SK-N-SH (cell line): ENCODE data around the gene CHSY3. TPM values are rescaled to one million over a fixed set of nuclear protein-coding genes. Genes with fewer than 3 reads are reported as not detected.
A peak's percentile ranks its signal among the peaks of the same experiment; 100 is the strongest.

Experiments used
- CTCF ChIA-PET: fragments of 300-600, 350-600 bp; formaldehyde crosslinking; extraction: SDS; loops from one replicate; lab custom pipeline; 2021; lab: Yijun Ruan, JAX
- POLR2A ChIA-PET: fragments of 350-600 bp; sonication (Branson Sonifier 250); formaldehyde crosslinking; extraction: SDS; loops from one replicate; lab custom pipeline; 2020; ENCODE audit warnings: antibody characterized with exemption, inconsistent platforms; lab: Yijun Ruan, JAX
- DNase-seq: peaks from one replicate; pipeline ENCODE4 v3.0.0; 2012
- H2AFZ ChIP-seq: fragments of 200-600 bp; sonication (generic); 2 replicates; pipeline ENCODE4 v1.8.1; 2016; ENCODE audit warnings: antibody characterized with exemption, mild to moderate bottlenecking, low read depth
- H3F3A ChIP-seq: fragments of 200-600 bp; sonication (generic); replicated peaks from 2 replicates; pipeline ENCODE3; 2016; ENCODE audit warnings: antibody characterized with exemption, mild to moderate bottlenecking; ENCODE audit not compliant: insufficient read depth
- H3K27ac ChIP-seq, 2 experiments: fragments of 200-500 bp in 1 of 2; fragments of 200-600 bp in 1 of 2; sonication (Bioruptor generic) in 1 of 2; sonication (generic), shearing (Covaris generic) in 1 of 2; 2 replicates each; pipeline versions ENCODE4 v1.5.1 to v1.6.1; 2014 to 2016; ENCODE audit warnings: low read depth in 2 of 2, inconsistent platforms in 1 of 2, low read length in 1 of 2, mild to moderate bottlenecking in 1 of 2, mixed read lengths in 1 of 2
- H3K27me3 ChIP-seq: fragments of 200-600 bp; sonication (generic), shearing (Covaris generic); 2 replicates; pipeline ENCODE4 v1.6.1; 2016; ENCODE audit warnings: mixed run types; ENCODE audit not compliant: insufficient read depth
- H3K36me3 ChIP-seq, 2 experiments: fragments of 200-500 bp in 1 of 2; fragments of 200-600 bp in 1 of 2; sonication (Bioruptor generic) in 1 of 2; sonication (generic) in 1 of 2; replicated peaks in 1 of 2; 2 replicates each; pipeline versions ENCODE3 to v1.5.1; 2014 to 2016; ENCODE audit warnings: low read length in 1 of 2, mild to moderate bottlenecking in 1 of 2; ENCODE audit not compliant: insufficient read depth in 2 of 2, control insufficient read depth in 1 of 2
- H3K4me1 ChIP-seq, 2 experiments: fragments of 200-500 bp in 1 of 2; fragments of 200-600 bp in 1 of 2; sonication (Bioruptor generic) in 1 of 2; sonication (generic), shearing (Covaris generic) in 1 of 2; 2 replicates each; pipeline versions ENCODE4 v1.5.1 to v1.6.1; 2014 to 2016; ENCODE audit warnings: low read depth in 1 of 2, low read length in 1 of 2, mixed run types in 1 of 2; ENCODE audit not compliant: insufficient read depth in 2 of 2, control insufficient read depth in 1 of 2
- H3K4me2 ChIP-seq: fragments of 200-600 bp; sonication (generic), shearing (Covaris generic); 2 replicates; pipeline ENCODE4 v1.6.1; 2017; ENCODE audit warnings: mixed run types
- H3K4me3 ChIP-seq, 2 experiments: fragments of 200-500 bp in 1 of 2; fragments of 200-600 bp in 1 of 2; sonication (Bioruptor generic) in 1 of 2; sonication (generic), shearing (Covaris generic) in 1 of 2; 2 replicates each; pipeline versions ENCODE4 v1.5.1 to v1.8.1; 2014 to 2016; ENCODE audit warnings: low read depth in 2 of 2, inconsistent platforms in 1 of 2, low read length in 1 of 2, mild to moderate bottlenecking in 1 of 2, mixed read lengths in 1 of 2, moderate library complexity in 1 of 2
- H3K79me2 ChIP-seq: fragments of 200-600 bp; sonication (generic); 2 replicates; pipeline ENCODE4 v1.8.1; 2017; ENCODE audit warnings: mild to moderate bottlenecking; ENCODE audit not compliant: insufficient read depth
- H3K9ac ChIP-seq: fragments of 200-600 bp; sonication (generic); 2 replicates; pipeline ENCODE4 v1.6.1; 2017; ENCODE audit warnings: mixed run types
- H3K9me2 ChIP-seq: fragments of 200-600 bp; sonication (generic); 2 replicates; pipeline ENCODE4 v1.6.1; 2017; ENCODE audit warnings: mixed run types
- H3K9me3 ChIP-seq: fragments of 200-600 bp; sonication (generic); 2 replicates; pipeline ENCODE4 v1.6.1; 2017; ENCODE audit warnings: mixed run types, mild to moderate bottlenecking, moderate library complexity
- H4K20me1 ChIP-seq: fragments of 200-600 bp; sonication (generic); 2 replicates; pipeline ENCODE4 v1.6.1; 2017; ENCODE audit warnings: mild to moderate bottlenecking, mixed run types; ENCODE audit not compliant: insufficient read depth
- EP300 ChIP-seq, 2 experiments: IDR thresholded peaks; 2 replicates each; pipeline versions ENCODE4 v1.4.0 to v1.6.1; 2012; ENCODE audit warnings: borderline replicate concordance in 1 of 2, low read depth in 1 of 2, low read length in 1 of 2
- EZH2phosphoT487 ChIP-seq: fragments of 200-600 bp; sonication (generic); IDR thresholded peaks from 2 replicates; pipeline ENCODE4 v1.6.1; 2017; ENCODE audit warnings: low read depth, mixed run types, mild to moderate bottlenecking, antibody characterized with exemption, moderate library complexity, borderline replicate concordance
- FOSL2 ChIP-seq: IDR thresholded peaks from 2 replicates; pipeline ENCODE4 v1.4.0; 2012; ENCODE audit warnings: low read depth, mild to moderate bottlenecking, moderate library complexity, borderline replicate concordance
- GABPA ChIP-seq: IDR thresholded peaks from 2 replicates; pipeline ENCODE4 v1.4.0; 2012; ENCODE audit warnings: low read depth, mild to moderate bottlenecking
- GATA2 ChIP-seq: sonication (generic); formaldehyde crosslinking; IDR thresholded peaks from 2 replicates; pipeline ENCODE4 v1.5.0; 2020; ENCODE audit warnings: mild to moderate bottlenecking, missing genetic modification reagents
- JUND ChIP-seq: IDR thresholded peaks from 2 replicates; pipeline ENCODE4 v1.4.0; 2012
- MEF2A ChIP-seq: IDR thresholded peaks from 2 replicates; pipeline ENCODE4 v1.4.0; 2012; ENCODE audit warnings: low read depth, borderline replicate concordance
- PBX3 ChIP-seq: IDR thresholded peaks from 2 replicates; pipeline ENCODE4; 2012
- RAD21 ChIP-seq: IDR thresholded peaks from 2 replicates; pipeline ENCODE4 v1.6.1; 2012; ENCODE audit warnings: mild to moderate bottlenecking, low read length
- RCOR1 ChIP-seq: fragments of 150-350 bp; IDR thresholded peaks from 2 replicates; pipeline ENCODE4 v1.6.1; 2017; ENCODE audit warnings: antibody characterized with exemption, low read length
- SMC3 ChIP-seq: IDR thresholded peaks from 2 replicates; pipeline ENCODE4 v1.6.1; 2012; ENCODE audit warnings: low read depth, low read length, improper control_type of control experiment
- TAF1 ChIP-seq: IDR thresholded peaks from 2 replicates; pipeline ENCODE4 v1.6.1; 2012; ENCODE audit warnings: low read depth, mild to moderate bottlenecking, low read length, moderate library complexity, borderline replicate concordance
- YY1 ChIP-seq: IDR thresholded peaks from 2 replicates; pipeline ENCODE4 v1.4.0; 2012; ENCODE audit warnings: low read depth, mild to moderate bottlenecking
- WGBS: methylation state at CpG from one replicate; pipeline ENCODE4 v1.1.6; 2017; ENCODE audit warnings: low lambda C conversion rate; 5-methylcytosine and 5-hydroxymethylcytosine counted together
- polyA plus RNA-seq, 3 experiments: library from polyadenylated mRNA; depleted of rRNA; stranded (reverse); fragments of >200 nt; gene quantifications; 2 replicates each; pipeline ENCODE4 v1.2.3, GENCODE V29; 2012
- TF ChIP-seq, protein P1 (sequence below): IDR thresholded peaks from 2 replicates; pipeline ENCODE4 v1.4.0; 2012; ENCODE audit warnings: low read depth, borderline replicate concordance
- TF ChIP-seq, protein P2 (sequence below): IDR thresholded peaks from 2 replicates; pipeline ENCODE4 v1.4.0; 2012; ENCODE audit warnings: low read depth, borderline replicate concordance
- TF ChIP-seq, protein P3 (sequence below): fragments of 150-350 bp; IDR thresholded peaks from 2 replicates; pipeline ENCODE4 v1.6.1; 2017; ENCODE audit warnings: antibody characterized with exemption, low read length, low read depth, borderline replicate concordance

CHSY3 gene
- polyA plus RNA-seq, 1 of the 3 experiments (the other 2 are of a cell fraction): not detected

GRCh38 chr5:129884322-129884721 is 19.9 kb upstream of the CHSY3 start:
- TF ChIP-seq RCOR1: no peak
- no peak for TF ChIP-seq JUND
- no peak for TF ChIP-seq GATA2
- TF ChIP-seq, protein P1, sequence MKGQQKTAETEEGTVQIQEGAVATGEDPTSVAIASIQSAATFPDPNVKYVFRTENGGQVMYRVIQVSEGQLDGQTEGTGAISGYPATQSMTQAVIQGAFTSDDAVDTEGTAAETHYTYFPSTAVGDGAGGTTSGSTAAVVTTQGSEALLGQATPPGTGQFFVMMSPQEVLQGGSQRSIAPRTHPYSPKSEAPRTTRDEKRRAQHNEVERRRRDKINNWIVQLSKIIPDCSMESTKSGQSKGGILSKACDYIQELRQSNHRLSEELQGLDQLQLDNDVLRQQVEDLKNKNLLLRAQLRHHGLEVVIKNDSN: no peak
- TF ChIP-seq YY1: no peak
- TF ChIP-seq GABPA: no peak
- TF ChIP-seq PBX3: no peak
- TF ChIP-seq EZH2phosphoT487: no peak
- TF ChIP-seq, protein P2, sequence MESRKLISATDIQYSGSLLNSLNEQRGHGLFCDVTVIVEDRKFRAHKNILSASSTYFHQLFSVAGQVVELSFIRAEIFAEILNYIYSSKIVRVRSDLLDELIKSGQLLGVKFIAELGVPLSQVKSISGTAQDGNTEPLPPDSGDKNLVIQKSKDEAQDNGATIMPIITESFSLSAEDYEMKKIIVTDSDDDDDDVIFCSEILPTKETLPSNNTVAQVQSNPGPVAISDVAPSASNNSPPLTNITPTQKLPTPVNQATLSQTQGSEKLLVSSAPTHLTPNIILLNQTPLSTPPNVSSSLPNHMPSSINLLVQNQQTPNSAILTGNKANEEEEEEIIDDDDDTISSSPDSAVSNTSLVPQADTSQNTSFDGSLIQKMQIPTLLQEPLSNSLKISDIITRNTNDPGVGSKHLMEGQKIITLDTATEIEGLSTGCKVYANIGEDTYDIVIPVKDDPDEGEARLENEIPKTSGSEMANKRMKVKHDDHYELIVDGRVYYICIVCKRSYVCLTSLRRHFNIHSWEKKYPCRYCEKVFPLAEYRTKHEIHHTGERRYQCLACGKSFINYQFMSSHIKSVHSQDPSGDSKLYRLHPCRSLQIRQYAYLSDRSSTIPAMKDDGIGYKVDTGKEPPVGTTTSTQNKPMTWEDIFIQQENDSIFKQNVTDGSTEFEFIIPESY: no peak
- no peak for TF ChIP-seq TAF1
- TF ChIP-seq, protein P3, sequence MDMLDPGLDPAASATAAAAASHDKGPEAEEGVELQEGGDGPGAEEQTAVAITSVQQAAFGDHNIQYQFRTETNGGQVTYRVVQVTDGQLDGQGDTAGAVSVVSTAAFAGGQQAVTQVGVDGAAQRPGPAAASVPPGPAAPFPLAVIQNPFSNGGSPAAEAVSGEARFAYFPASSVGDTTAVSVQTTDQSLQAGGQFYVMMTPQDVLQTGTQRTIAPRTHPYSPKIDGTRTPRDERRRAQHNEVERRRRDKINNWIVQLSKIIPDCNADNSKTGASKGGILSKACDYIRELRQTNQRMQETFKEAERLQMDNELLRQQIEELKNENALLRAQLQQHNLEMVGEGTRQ: no peak
- no peak for TF ChIP-seq SMC3
- TF ChIP-seq FOSL2: no peak
- no peak for TF ChIP-seq EP300 (IDR thresholded peaks at IDR 0.05; ENCODE audit: borderline replicate concordance in 1 of 2, low read depth in 1 of 2, low read length in 1 of 2)
- no peak for TF ChIP-seq RAD21
- TF ChIP-seq MEF2A: no peak
- Histone ChIP-seq H3K4me3 (0 out of 4 replicates have a peak overlapping the region, but pooled peaks of 1 of the 2 experiments have one; percentile 0), H3K27ac (no peak overlapping the region), H3K27me3 (no peaks in the 10 kb centered on the region; the same call in 1 of the 2 replicates), H3K4me2 (no peak overlapping the region), H3K9me2 (no peaks in the 10 kb centered on the region), H3K79me2 (no peaks in the 10 kb centered on the region), H3K4me1 (no peaks in the 10 kb centered on the region), H3K36me3 (no peaks in the 10 kb centered on the region), H3F3A (no peaks in the 10 kb centered on the region), H4K20me1 (no peaks in the 10 kb centered on the region), H3K9ac (no peak overlapping the region), H2AFZ (no peak overlapping the region), H3K9me3 (no peaks in the 10 kb centered on the region)
- POLR2A ChIA-PET: no interaction called here
- CTCF ChIA-PET: interaction anchor here (2.0 kb wide), 1 partner anchor 32 kb away, joined by 5 read pairs; no protein-coding TSS in a partner anchor
- 2% methylated on average over 1 of the region's 1 CpG for WGBS
- DNase-seq: no peak
